GM21825 (cell line): ENCODE results near the gene CYP2U1.
"Not testable (repeated sequence)": the region's sequence is repeated elsewhere in the genome, so short reads cannot be mapped to it uniquely, and the experiment has no call there.

Source experiments
- ATAC-seq: cut with Tn5 transposase; IDR thresholded peaks from one replicate; pipeline ENCODE4 v1.9.1; 2021; ENCODE audit warnings: mild to moderate bottlenecking, moderate library complexity; ENCODE audit not compliant: unreplicated experiment

Gene CYP2U1

DNA sequence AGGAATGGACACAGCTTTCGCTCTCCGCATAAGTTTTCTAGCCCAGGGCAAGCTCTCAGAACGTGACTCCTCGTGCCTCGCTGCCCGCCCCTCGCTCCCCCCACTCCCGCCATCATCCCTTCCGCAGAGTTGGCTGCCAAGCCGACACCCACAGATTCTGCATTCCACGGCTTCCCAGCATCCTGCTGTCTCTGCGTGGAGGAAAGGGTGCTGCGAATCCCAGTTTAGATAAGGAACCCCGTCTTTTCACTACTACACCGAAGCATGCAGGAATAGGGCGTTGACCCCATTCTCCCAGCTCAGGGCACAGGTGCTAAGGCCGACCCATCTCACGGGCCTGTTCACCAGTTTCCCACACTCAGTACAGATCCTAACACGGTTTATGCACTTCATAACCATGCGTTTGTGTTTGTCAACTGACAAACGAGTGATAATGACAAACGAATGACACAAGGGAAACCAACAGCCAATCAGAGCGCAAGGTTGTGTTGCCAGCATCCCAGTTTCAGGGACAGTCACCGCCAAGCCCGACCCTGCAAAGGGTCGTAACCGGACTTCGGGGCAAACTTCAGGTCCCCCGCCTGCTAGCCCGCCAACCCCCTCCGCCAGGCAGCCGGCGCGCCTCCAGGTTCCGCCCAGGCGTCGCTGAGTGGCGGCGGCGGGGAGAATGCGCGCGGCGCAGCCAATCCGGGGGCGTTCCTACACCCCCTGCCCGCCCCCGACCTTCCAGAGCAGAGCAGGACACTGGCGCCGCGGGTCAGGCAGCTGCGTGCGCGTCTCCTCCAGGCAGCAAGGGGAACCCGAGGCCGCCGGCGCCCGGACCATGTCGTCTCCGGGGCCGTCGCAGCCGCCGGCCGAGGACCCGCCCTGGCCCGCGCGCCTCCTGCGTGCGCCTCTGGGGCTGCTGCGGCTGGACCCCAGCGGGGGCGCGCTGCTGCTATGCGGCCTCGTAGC, at the start of gene CYP2U1:
Gene CYP2U1, plus strand, starts transcription at position 729 of the 954 bp plus-strand sequence. Its CDS starts 95 bp downstream, at position 824.
- ATAC-seq: peak; percentile 95

DNA sequence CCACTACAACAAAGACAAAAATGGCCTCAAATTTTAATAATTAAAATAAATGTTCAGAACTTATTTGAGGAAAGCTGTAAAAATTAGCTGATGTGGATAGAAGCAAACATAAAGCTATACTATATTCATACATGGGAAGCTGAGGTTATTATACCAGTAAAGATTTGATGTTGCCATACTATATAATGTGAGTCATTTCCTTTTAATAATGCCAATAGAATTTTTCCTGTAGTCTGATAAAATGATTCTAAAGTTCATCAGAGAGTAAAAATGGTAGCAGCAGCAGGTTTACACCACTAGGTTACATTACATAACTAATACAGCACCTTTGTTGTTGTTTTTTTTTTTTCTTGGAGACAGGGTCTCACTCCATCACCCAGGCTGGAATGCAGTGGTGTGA, 45.5 kb upstream of the CYP2U1 start:
- no peak for ATAC-seq

- ATAC-seq: no peak
Measured at GRCh38 chr4:107888237-107888636, 43.1 kb upstream of the CYP2U1 start.

- no peak for ATAC-seq
Measured at GRCh38 chr4:107890779-107891178, 40.6 kb upstream of the CYP2U1 start.

GRCh38 chr4:107891299-107891698, 40.0 kb upstream of the CYP2U1 start:
- ATAC-seq: no peak

- ATAC-seq: no peak
Measured at GRCh38 chr4:107893171-107894137, 37.9 kb upstream of the CYP2U1 start.

DNA sequence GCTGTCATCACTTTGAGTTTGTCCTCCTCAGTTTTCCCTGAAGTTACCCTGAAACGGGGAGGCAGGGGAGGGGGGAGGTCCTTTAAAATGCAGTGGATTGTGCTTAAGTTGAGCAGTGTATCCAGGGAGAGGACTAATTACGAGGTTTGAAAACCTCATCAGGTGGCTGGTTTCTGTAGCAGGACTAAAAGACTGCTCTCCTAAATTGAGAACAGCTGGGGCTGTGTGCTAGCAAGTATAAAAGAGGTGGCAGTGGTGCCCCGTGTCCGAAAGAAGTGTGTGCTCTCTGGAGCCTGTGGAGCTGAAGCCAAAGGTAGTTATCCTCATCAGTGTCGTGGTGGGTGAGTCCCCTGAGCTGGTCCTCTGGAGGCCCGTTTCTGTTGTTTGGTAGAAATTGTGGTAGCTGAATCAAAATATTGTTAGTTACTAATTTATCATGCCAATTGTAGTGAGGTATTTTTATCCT, 37.2 kb upstream of the CYP2U1 start:
- no peak for ATAC-seq

DNA sequence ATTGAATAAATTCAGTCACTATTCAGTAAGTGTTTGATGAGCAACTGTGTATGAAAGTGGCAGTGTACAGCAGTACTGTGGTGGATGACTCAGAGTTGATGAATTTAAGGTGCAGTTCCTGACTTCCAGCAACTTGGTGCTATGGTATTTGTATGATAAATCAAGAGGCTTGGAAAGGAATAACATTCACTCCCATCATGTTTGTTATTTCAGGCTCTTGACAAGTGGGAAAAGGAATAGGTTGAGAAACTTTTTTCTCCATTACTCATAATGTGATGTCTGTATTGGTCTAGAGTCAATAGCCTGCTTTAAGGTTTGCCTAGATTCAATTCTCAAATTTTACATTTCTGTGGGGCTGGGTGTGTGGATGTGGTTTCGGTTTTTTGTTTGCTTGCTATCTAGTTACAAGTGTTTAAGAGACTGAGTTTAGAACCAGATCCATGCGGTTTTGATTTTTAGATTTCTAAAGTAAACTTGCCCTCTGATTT, 35.1 kb upstream of the CYP2U1 start:
- ATAC-seq: peak; percentile 76

GRCh38 chr4:107896646-107897045, 34.7 kb upstream of the CYP2U1 start:
- no peak for ATAC-seq

- no peak for ATAC-seq
Measured at GRCh38 chr4:107897823-107898222, 33.5 kb upstream of the CYP2U1 start.

DNA sequence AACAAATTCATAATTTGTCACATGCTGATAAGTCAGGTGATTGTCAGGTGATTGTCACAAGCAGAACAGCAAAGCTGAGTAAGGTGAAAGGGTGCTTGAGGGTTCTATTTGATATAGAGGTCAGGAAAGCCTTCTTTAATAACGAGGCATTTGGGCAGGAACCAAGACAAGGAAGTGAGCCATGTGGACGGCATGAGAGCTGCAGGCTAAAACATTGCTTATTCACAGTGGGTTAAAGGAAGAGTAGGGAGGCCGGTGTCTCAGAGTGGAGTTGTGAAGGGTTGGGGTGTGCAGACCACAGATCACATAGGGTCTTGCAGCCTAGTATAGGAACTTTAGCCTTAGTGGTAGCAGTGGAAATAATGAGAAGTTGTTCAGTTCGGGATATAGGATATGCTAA, 31.3 kb upstream of the CYP2U1 start:
- ATAC-seq: no peak

GRCh38 chr4:107900508-107900907, 30.8 kb upstream of the CYP2U1 start:
- ATAC-seq: no peak

DNA sequence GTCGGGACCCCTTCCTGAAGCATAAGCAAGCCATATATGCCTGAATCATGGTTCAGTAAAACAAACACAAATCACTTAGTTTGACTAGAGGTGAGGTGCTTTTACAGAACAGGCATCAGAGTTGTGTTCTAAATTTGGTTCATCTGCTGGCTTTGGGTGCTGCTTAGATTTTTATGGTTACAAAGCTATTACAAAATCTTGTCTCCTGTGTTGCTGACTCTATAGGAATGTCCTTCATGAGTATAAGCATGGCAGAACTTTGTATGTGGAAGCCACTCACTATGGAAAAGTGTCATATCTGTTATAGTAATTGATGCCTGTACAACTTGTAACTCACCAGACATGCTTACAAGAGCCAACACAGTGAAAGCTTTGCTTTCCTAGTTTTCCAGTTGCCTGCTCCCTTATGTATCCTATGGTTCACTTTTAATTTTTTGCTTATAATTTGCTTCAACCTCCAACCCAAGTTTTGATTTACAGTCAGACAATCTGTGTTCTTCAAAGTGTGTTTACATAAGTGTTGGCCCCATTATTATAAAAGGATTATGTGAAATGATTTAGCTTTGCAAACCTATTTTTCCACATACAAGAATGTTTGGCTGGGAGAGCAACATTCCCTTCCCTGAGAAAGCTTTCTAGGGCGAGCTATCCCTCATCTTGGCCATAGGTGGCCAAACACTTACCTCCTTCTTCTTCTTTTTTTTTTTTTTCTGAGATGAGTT, 30.0 kb upstream of the CYP2U1 start:
- no peak for ATAC-seq

GRCh38 chr4:107902715-107903114, 28.6 kb upstream of the CYP2U1 start:
- ATAC-seq: peak; percentile 88

DNA sequence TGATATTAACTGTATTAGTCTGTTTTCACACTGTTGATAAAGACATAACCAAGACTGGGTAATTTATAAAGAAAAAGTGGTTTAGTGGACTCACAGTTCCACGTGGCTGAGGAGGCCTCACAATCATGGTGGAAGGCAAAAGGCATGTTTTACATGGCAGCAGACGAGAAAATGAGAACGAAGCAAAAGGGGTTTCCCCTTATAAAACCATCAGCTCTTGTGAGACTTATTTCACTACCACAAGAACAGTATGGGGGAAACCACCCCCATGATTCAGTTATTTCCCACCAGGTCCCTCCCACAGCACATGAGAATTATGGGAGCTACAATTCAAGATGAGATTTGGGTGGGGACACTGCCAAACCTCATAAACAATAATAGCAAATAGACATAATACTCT, 26.3 kb upstream of the CYP2U1 start:
- not testable (repeated sequence) for ATAC-seq

GRCh38 chr4:107906458-107907100, 24.8 kb upstream of the CYP2U1 start:
- no peak for ATAC-seq

DNA sequence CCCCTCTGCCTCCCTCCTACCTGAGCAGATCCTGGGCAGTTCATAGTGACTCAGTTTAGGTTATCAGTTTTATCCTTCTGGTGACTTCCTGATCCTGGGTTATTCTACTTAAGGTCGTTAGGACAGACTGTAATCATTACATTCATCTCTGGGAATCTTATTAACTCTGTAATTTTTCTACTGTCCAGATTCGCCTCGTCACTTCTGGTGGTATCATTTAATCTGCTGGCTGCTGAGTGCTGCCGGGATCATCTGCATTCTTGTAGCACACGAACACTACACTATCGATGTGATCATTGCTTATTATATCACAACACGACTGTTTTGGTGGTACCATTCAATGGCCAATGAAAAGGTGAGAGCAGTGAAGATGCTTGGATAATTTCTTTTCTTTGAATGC, 23.0 kb upstream of the CYP2U1 start:
- no peak for ATAC-seq

- ATAC-seq: peak; percentile 92
Measured at GRCh38 chr4:107913283-107913899, 18.0 kb upstream of the CYP2U1 start.

- ATAC-seq: no peak
Measured at GRCh38 chr4:107915220-107915619, 16.1 kb upstream of the CYP2U1 start.

- no peak for ATAC-seq
Measured at GRCh38 chr4:107916623-107917022, 14.7 kb upstream of the CYP2U1 start.
